PC-3 (cell line): Measurements from ENCODE around the gene RYR2.

Source experiments
- EZH2 ChIP-seq: fragments of 300-600 bp; sonication (generic); IDR thresholded peaks from one replicate; pipeline ENCODE4 v1.6.1; 2017; ENCODE audit warnings: antibody characterized with exemption, mild to moderate bottlenecking, low read length; ENCODE audit not compliant: unreplicated experiment
- EZH2phosphoT487 ChIP-seq: fragments of 300-600 bp; sonication (generic); IDR thresholded peaks from 2 replicates; pipeline ENCODE4 v1.6.1; 2018; ENCODE audit warnings: mild to moderate bottlenecking, antibody characterized with exemption, low read length, borderline replicate concordance
- TF ChIP-seq, protein P1 (sequence below): fragments of 300-600 bp; sonication (generic); conservative IDR thresholded peaks from 2 replicates; pipeline ENCODE4 v1.5.1; 2017; ENCODE audit warnings: antibody characterized with exemption, low read depth, mild to moderate bottlenecking, low read length

DNA sequence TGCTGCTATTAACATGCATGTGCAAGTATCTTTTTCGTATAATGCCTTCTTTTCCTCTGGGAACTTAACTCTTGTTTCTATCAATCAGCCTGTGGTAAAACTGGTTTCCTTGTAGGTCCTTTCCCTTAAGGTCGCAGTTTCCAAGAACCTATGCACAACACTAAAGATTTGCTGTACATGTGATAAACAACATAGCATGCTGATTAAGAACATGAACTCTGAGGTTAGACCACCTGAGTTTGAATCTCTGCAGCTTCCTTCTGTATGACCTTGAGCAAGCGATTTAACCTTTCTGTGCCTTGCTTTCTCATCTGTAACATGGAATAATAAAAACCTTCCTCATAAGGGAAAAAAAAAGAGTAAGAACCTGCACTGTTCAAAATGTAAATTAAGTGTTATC lies 186.4 kb downstream of the RYR2 start:
- TF ChIP-seq, protein P1, sequence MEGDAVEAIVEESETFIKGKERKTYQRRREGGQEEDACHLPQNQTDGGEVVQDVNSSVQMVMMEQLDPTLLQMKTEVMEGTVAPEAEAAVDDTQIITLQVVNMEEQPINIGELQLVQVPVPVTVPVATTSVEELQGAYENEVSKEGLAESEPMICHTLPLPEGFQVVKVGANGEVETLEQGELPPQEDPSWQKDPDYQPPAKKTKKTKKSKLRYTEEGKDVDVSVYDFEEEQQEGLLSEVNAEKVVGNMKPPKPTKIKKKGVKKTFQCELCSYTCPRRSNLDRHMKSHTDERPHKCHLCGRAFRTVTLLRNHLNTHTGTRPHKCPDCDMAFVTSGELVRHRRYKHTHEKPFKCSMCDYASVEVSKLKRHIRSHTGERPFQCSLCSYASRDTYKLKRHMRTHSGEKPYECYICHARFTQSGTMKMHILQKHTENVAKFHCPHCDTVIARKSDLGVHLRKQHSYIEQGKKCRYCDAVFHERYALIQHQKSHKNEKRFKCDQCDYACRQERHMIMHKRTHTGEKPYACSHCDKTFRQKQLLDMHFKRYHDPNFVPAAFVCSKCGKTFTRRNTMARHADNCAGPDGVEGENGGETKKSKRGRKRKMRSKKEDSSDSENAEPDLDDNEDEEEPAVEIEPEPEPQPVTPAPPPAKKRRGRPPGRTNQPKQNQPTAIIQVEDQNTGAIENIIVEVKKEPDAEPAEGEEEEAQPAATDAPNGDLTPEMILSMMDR = no peak
- TF ChIP-seq EZH2phosphoT487 (no peak), EZH2 (no peak)
